Measurements from ENCODE around the gene MGAT2. TPM values are rescaled to one million over a fixed set of nuclear protein-coding genes. Genes with fewer than 3 reads are reported as not detected.

Gene MGAT2
- total and polyA plus RNA-seq, 2 of the 4 experiments (the other 2 are of a cell fraction), result 36.6 to 67.6 TPM

DNA sequence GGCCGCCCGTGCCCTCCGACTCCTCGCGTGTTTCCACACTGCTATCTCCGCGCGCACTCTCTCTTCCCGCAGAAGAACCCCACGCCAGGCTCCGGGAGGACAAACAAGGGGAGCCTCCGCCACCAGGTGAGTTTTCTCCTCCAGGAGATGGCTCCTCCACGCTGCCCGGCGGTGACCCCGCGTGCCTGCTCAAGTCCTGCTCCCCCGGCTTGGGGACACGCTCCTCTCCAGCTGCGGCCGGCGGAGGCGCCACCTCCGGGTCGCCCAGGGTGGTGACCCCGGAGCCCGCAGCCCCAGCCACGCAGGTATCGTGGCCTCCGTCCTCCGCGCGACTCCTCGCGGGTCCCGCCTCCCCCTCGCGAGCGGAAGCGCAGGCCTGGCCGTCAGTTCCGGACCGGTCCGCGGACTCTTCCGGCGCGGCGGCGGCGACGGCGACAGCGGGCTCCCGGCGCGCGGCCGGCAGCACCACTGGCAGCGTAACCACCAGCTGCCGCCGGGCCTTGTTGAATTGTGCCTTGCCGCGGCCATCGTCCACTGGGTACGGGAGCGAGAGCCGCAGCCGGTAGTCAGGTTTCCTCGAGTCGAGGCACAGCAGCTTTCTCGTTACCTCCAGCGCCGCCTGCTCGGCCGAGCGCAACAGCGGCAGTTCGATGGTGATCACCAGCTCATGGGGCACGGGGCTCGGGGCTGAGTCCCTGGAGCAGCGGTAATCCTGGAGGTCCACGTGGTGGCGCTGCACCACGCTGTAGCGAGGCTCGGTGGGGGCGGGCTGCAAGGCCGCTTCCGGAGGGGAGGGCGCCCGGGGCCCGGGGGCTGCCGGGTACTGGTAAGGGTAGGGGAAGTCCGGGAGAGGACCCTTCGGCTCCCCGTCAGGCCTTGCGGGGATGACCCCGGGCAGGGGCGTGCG, 13.3 kb downstream of the MGAT2 start:
- dilution Hi-C loops (cut with HindIII; ENCODE audit: low sequenced_read_pairs, unreplicated experiment), result no loop called here
- in situ Hi-C loops (cut with MboI; ENCODE audit: low sequenced_read_pairs), result no loop called here
- TF ChIP-seq MAZ (IDR thresholded peaks at IDR 0.05; ENCODE audit: borderline replicate concordance, low read depth, low read length) (peak; percentile 95), CHD1 (IDR thresholded peaks at IDR 0.05; ENCODE audit: low read depth, low read length) (no peak), NFE2L2 (IDR thresholded peaks at IDR 0.05; ENCODE audit: low read depth, low read length) (no peak), BHLHE40 (IDR thresholded peaks at IDR 0.05; ENCODE audit: low read depth, low read length) (peak; percentile 40; the same call in 1 of the 2 replicates), CEBPB (IDR thresholded peaks at IDR 0.05; ENCODE audit: low read depth, low read length) (no peak), MXI1 (IDR thresholded peaks at IDR 0.05; ENCODE audit: borderline replicate concordance, low read depth, low read length) (peak; percentile 66), FOS (IDR thresholded peaks at IDR 0.05; ENCODE audit: low read depth, low read length) (no peak), POLR2A (IDR thresholded peaks at IDR 0.05; ENCODE audit: low read depth, low read length) (peak; percentile 69; the same call in 1 of the 2 replicates), SMC3 (IDR thresholded peaks at IDR 0.05; ENCODE audit: low read depth, low read length) (peak; percentile 56)
- TF ChIP-seq, protein P1, sequence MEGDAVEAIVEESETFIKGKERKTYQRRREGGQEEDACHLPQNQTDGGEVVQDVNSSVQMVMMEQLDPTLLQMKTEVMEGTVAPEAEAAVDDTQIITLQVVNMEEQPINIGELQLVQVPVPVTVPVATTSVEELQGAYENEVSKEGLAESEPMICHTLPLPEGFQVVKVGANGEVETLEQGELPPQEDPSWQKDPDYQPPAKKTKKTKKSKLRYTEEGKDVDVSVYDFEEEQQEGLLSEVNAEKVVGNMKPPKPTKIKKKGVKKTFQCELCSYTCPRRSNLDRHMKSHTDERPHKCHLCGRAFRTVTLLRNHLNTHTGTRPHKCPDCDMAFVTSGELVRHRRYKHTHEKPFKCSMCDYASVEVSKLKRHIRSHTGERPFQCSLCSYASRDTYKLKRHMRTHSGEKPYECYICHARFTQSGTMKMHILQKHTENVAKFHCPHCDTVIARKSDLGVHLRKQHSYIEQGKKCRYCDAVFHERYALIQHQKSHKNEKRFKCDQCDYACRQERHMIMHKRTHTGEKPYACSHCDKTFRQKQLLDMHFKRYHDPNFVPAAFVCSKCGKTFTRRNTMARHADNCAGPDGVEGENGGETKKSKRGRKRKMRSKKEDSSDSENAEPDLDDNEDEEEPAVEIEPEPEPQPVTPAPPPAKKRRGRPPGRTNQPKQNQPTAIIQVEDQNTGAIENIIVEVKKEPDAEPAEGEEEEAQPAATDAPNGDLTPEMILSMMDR (conservative IDR thresholded peaks at IDR 0.05; ENCODE audit: low read depth, low read length), result peak; percentile 91
- TF ChIP-seq, protein P2, sequence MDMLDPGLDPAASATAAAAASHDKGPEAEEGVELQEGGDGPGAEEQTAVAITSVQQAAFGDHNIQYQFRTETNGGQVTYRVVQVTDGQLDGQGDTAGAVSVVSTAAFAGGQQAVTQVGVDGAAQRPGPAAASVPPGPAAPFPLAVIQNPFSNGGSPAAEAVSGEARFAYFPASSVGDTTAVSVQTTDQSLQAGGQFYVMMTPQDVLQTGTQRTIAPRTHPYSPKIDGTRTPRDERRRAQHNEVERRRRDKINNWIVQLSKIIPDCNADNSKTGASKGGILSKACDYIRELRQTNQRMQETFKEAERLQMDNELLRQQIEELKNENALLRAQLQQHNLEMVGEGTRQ (IDR thresholded peaks at IDR 0.05; ENCODE audit: low read depth, low read length), result peak; percentile 63
- TF ChIP-seq, protein P3, sequence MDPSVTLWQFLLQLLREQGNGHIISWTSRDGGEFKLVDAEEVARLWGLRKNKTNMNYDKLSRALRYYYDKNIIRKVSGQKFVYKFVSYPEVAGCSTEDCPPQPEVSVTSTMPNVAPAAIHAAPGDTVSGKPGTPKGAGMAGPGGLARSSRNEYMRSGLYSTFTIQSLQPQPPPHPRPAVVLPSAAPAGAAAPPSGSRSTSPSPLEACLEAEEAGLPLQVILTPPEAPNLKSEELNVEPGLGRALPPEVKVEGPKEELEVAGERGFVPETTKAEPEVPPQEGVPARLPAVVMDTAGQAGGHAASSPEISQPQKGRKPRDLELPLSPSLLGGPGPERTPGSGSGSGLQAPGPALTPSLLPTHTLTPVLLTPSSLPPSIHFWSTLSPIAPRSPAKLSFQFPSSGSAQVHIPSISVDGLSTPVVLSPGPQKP (IDR thresholded peaks at IDR 0.05; ENCODE audit: borderline replicate concordance, low read depth, low read length), result no peak

More for the DNA sequence above, 13.3 kb downstream of the MGAT2 start:
- H3K4me2 ChIP-seq (ENCODE audit: low read depth, low read length), result peak overlapping the region; percentile 94
- peak overlapping the region; percentile 82 for H3K9ac ChIP-seq (ENCODE audit: low read depth, low read length)
- H3K9me1 ChIP-seq (ENCODE audit: insufficient read depth, low read length), result peaks cover 3% of the 10 kb centered on the region; the same call in 1 of the 2 replicates
- H4K20me1 ChIP-seq (ENCODE audit: insufficient read depth, low read length), result peaks cover 18% of the 10 kb centered on the region
- peak overlapping the region; percentile 32 for H3K18ac ChIP-seq (ENCODE audit: low read depth, low read length)
- peak overlapping the region; percentile 99 for H2AFZ ChIP-seq (replicated peaks; ENCODE audit: low read length, poor library complexity)
- H4K8ac ChIP-seq (ENCODE audit: low read depth in 2 of 2, low read length in 2 of 2), result peak overlapping the region; percentile 73 to 95
- peak overlapping the region; percentile 56 for H4K5ac ChIP-seq (ENCODE audit: low read depth, low read length)
- peak overlapping the region; percentile 89 for H4K91ac ChIP-seq (ENCODE audit: insufficient read depth, low read depth, low read length)
- H2BK20ac ChIP-seq (ENCODE audit: low read depth, low read length), result no peak overlapping the region
- H2AK5ac ChIP-seq (ENCODE audit: low read depth, low read length), result no peak overlapping the region
- peak overlapping the region; percentile 88 for H2BK120ac ChIP-seq (ENCODE audit: low read depth, low read length)
- H3K4me3 ChIP-seq (ENCODE audit: insufficient read depth, low read depth, low read length), result peak overlapping the region; percentile 82
- H3K27ac ChIP-seq (ENCODE audit: insufficient read depth, low read length), result peak overlapping the region; percentile 92
- peak overlapping the region; percentile 87 for H2AK9ac ChIP-seq (replicated peaks; ENCODE audit: low read depth, low read length, poor library complexity)
- peak; percentile 91 for ATAC-seq (ENCODE audit: low read depth)
- BruUV-seq (replicated peaks), result no TSS peak
- peak overlapping the region; percentile 96 for H3K4ac ChIP-seq (ENCODE audit: low read depth, low read length)
- CTCF ChIA-PET, result interaction anchor here (0.6 to 1.4 kb wide), 9 partner anchors 9 to 471 kb away, joined by 3 to 5 read pairs (median 3); partner anchors contain the start of genes MGAT2, NEMF and RPL36AL
- peak overlapping the region; percentile 99; the same call in 1 of the 2 replicates for H3K23ac ChIP-seq (ENCODE audit: low read depth, low read length)
- H2BK15ac ChIP-seq (ENCODE audit: low read depth, low read length), result no peak overlapping the region; the same call in 2 of the 3 replicates
- H3K56ac ChIP-seq (ENCODE audit: extremely low read depth, insufficient read depth, low read length), result peak overlapping the region; percentile 87
- no peaks in the 10 kb centered on the region for H3K27me3 ChIP-seq (ENCODE audit: control insufficient read depth, insufficient read depth, low read length)
- peak overlapping the region; percentile 95 for H3K14ac ChIP-seq (replicated peaks; ENCODE audit: low read depth, low read length)
- H3K36me3 ChIP-seq (ENCODE audit: control insufficient read depth, insufficient read depth, low read length), result peaks cover 3% of the 10 kb centered on the region; the same call in 1 of the 2 replicates
- intact Hi-C loops (cut with micrococcal nuclease), result loop anchor here (1.0 to 5.0 kb wide), 5 partner anchors 58 to 218 kb away; partner anchors contain the start of genes KLHDC1 and NEMF
- no peaks in the 10 kb centered on the region for H3K9me3 ChIP-seq (ENCODE audit: control insufficient read depth, insufficient read depth, low read length)
- peak; percentile 95 for DNase-seq
- H3K4me1 ChIP-seq (ENCODE audit: control insufficient read depth, insufficient read depth, low read length), result no peaks in the 10 kb centered on the region
- H2BK5ac ChIP-seq (ENCODE audit: low read depth, low read length, poor library complexity, severe bottlenecking), result peak overlapping the region; percentile 93
- peaks cover 5 to 51% of the 10 kb centered on the region in 2 experiments for H3K79me1 ChIP-seq (ENCODE audit: low read depth in 1 of 2, low read length in 2 of 2)
- POLR2A ChIA-PET (ENCODE audit: unreplicated experiment), result interaction anchor here (1.7 kb wide), 1 partner anchor 135 kb away, joined by 5 read pairs; no protein-coding TSS in a partner anchor
- 0% methylated on average over 65 of the region's 101 CpGs; no CpG with 5 or more reads in 1 of the 2 experiments for WGBS, 2 experiments (ENCODE audit: extremely low coverage in 2 of 2, insufficient read length in 1 of 2)

Data from IMR-90 (cell line).